HAP-1 (cell line): ENCODE measurements around the gene RGS17.

Experiments used
- DNase-seq, 2 experiments: peaks; one replicate each; pipeline ENCODE4 v3.0.0-alpha.2; 2016 to 2020; ENCODE audit warnings: low spot score in 2 of 2
- H3K27me3 ChIP-seq: fragments of 250-450 bp; sonication (Bioruptor Pico); 2 replicates; pipeline ENCODE4 v1.5.1; 2020; ENCODE audit warnings: low read depth, mild to moderate bottlenecking, moderate library complexity
- H3K36me3 ChIP-seq: fragments of 250-450 bp; sonication (Bioruptor Pico); replicated peaks from 2 replicates; pipeline ENCODE4 v1.5.1; 2020; ENCODE audit warnings: mild to moderate bottlenecking
- H3K4me1 ChIP-seq: fragments of 250-450 bp; sonication (Bioruptor Pico); 2 replicates; pipeline ENCODE4 v1.5.1; 2020; ENCODE audit warnings: mild to moderate bottlenecking
- H3K4me3 ChIP-seq: fragments of 250-450 bp; sonication (Bioruptor Pico); 2 replicates; pipeline ENCODE4 v1.5.1; 2020; ENCODE audit warnings: mild to moderate bottlenecking, moderate library complexity
- H3K9me3 ChIP-seq: fragments of 250-450 bp; sonication (Bioruptor Pico); 2 replicates; pipeline ENCODE4 v1.5.1; 2020; ENCODE audit warnings: mild to moderate bottlenecking, moderate library complexity
- in situ Hi-C: fragments of 300-500 bp; cut with MboI; formaldehyde crosslinking; loops from 3 replicates; pipeline ENCODE4 v1.14.3; 2020; ENCODE audit warnings: low sequenced_read_pairs, inconsistent platforms, mixed read lengths

RGS17 gene

GRCh38 chr6:153086225-153086990, 44.7 kb downstream of the RGS17 start:
- H3K4me1 ChIP-seq, result 0 out of 2 replicates have a peak, but pooled peaks cover 4% of the 10 kb centered on the region
- no peak overlapping the region for H3K4me3 ChIP-seq
- no peaks in the 10 kb centered on the region for H3K36me3 ChIP-seq
- no peaks in the 10 kb centered on the region for H3K9me3 ChIP-seq
- in situ Hi-C loops, result no loop called here
- DNase-seq, result no peak
- H3K27me3 ChIP-seq, result no peaks in the 10 kb centered on the region

DNA sequence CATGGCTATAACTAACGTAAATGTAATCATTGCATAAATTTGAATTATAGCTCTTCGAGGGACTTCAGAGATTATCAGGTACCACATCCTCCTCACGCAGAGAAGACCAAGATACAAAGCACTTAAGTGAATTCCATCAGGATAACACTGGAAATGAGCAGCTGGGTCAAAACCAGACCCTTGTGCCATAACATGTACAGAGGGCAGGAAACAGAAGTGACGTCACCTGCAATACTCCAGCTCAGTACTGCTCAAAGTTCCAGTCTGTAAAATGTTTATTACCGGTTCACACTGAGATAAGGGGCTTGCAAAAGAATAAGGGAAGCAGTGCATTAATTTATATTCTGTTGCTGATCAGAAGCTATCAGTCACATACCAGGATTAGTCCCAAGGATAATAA, 45.8 kb downstream of the RGS17 start:
- DNase-seq, result no peak
- Histone ChIP-seq H3K4me3 (no peak overlapping the region), H3K4me1 (0 out of 2 replicates have a peak, but pooled peaks cover 4% of the 10 kb centered on the region), H3K27me3 (no peaks in the 10 kb centered on the region), H3K36me3 (no peaks in the 10 kb centered on the region), H3K9me3 (no peaks in the 10 kb centered on the region)
- in situ Hi-C loops, result no loop called here

GRCh38 chr6:153084393-153084792, 46.7 kb downstream of the RGS17 start:
- Histone ChIP-seq H3K36me3 (no peaks in the 10 kb centered on the region), H3K4me1 (0 out of 2 replicates have a peak, but pooled peaks cover 4% of the 10 kb centered on the region), H3K27me3 (no peaks in the 10 kb centered on the region), H3K4me3 (no peak overlapping the region), H3K9me3 (no peaks in the 10 kb centered on the region)
- in situ Hi-C loops, result no loop called here
- DNase-seq, result no peak

DNA sequence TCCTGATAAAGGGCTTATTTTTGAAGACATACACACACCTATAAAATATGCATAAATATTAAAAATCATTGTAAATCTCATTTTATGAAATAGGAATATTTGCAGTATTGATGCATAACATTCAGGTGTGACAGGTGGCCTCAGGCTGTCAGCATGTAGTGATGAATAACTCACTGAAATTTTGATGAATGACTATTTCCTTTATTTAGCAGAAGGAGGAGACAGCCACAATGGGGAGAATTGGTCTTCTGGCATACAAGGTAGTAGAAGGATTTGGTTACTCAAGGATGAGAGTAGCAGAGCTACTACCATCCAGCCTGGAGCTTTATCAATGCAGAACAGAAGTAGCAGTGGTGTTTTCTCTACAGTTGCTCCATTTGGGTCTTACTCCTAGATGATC, 47.2 kb downstream of the RGS17 start:
- H3K36me3 ChIP-seq, result no peaks in the 10 kb centered on the region
- H3K9me3 ChIP-seq, result no peaks in the 10 kb centered on the region
- 0 out of 2 replicates have a peak, but pooled peaks cover 4% of the 10 kb centered on the region for H3K4me1 ChIP-seq
- in situ Hi-C loops, result no loop called here
- no peak for DNase-seq
- H3K4me3 ChIP-seq, result no peak overlapping the region
- H3K27me3 ChIP-seq, result no peaks in the 10 kb centered on the region

DNA sequence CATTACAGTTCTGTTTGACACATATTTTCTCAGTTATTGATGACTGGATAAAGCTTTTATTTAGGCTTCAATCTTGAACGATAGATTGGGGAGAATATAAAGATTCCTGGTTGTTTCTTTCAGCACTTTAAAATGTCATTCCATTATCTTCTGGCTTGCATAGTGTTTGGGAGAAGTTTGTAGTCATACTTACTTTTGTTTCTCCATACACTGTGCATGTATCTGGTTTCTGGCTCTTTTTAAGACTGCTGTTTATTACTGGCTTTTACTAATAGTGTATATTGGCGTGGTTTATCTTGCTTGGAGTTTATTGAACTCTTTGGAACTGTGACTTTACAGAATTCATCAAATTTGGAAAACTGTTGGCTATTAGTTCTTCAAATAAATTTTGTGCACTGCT, 49.2 kb downstream of the RGS17 start:
- H3K4me1 ChIP-seq, result 0 out of 2 replicates have a peak, but pooled peaks cover 4% of the 10 kb centered on the region
- no peaks in the 10 kb centered on the region for H3K9me3 ChIP-seq
- H3K4me3 ChIP-seq, result no peak overlapping the region
- DNase-seq, result no peak
- no peaks in the 10 kb centered on the region for H3K27me3 ChIP-seq
- in situ Hi-C loops, result no loop called here
- no peaks in the 10 kb centered on the region for H3K36me3 ChIP-seq

DNA sequence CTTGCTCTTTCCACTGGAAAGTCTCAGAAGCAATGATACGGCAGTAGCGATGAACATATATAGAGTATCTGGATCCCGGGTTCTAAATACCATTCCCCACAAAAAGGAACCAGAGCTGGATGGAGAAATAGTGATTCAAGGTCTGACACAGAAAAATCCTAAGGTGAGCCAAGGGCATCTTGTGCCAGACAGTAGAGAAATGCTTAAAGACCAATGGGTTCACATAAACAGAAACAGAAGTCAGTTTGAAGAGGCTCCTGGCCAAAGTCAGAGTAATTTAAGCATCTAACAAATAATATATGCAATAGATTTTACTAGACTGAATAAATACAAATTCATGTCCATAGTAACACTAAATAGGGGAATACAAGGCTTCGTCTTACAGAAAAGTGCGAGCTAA, 54.7 kb downstream of the RGS17 start:
- H3K9me3 ChIP-seq, result no peaks in the 10 kb centered on the region
- no peaks in the 10 kb centered on the region for H3K4me1 ChIP-seq
- H3K4me3 ChIP-seq, result no peak overlapping the region
- in situ Hi-C loops, result no loop called here
- DNase-seq, result no peak
- no peaks in the 10 kb centered on the region for H3K36me3 ChIP-seq
- no peaks in the 10 kb centered on the region for H3K27me3 ChIP-seq

DNA sequence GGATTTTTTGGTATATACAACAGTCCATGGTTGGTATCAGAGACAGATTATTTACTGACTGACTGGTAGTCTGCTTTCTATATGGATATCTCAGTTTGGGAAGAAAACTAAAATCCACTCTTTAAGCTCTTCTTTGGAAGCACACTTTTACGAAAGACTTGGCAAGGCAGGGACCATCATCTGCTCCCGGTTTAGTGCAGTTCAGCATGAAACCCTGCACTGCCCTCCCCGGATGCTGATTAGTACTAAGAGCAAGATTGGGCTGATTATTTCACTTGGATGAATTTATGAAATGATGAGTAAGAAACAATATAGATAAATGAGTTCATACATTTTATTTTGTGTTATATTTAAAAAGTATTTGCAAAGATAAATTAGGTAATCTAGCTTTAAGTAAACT, 56.3 kb downstream of the RGS17 start:
- DNase-seq, result no peak
- in situ Hi-C loops, result no loop called here
- no peaks in the 10 kb centered on the region for H3K36me3 ChIP-seq
- H3K4me3 ChIP-seq, result no peak overlapping the region
- H3K9me3 ChIP-seq, result no peaks in the 10 kb centered on the region
- H3K4me1 ChIP-seq, result no peaks in the 10 kb centered on the region
- no peaks in the 10 kb centered on the region for H3K27me3 ChIP-seq

GRCh38 chr6:153073841-153074240, 57.2 kb downstream of the RGS17 start:
- in situ Hi-C loops, result no loop called here
- no peaks in the 10 kb centered on the region for H3K36me3 ChIP-seq
- no peak for DNase-seq

GRCh38 chr6:153070756-153071155, 60.3 kb downstream of the RGS17 start:
- H3K27me3 ChIP-seq, result no peaks in the 10 kb centered on the region
- no peaks in the 10 kb centered on the region for H3K9me3 ChIP-seq
- H3K4me3 ChIP-seq, result no peak overlapping the region
- no peak for DNase-seq
- peaks cover 13% of the 10 kb centered on the region for H3K4me1 ChIP-seq
- in situ Hi-C loops, result no loop called here
- H3K36me3 ChIP-seq, result no peaks in the 10 kb centered on the region

More at GRCh38 chr6:153073841-153074240, 57.2 kb downstream of the RGS17 start:
- peaks cover 6% of the 10 kb centered on the region for H3K4me1 ChIP-seq
- H3K4me3 ChIP-seq, result no peak overlapping the region
- H3K9me3 ChIP-seq, result no peaks in the 10 kb centered on the region
- no peaks in the 10 kb centered on the region for H3K27me3 ChIP-seq

- in situ Hi-C loops, result no loop called here
- H3K4me1 ChIP-seq, result peaks cover 13% of the 10 kb centered on the region
- no peaks in the 10 kb centered on the region for H3K9me3 ChIP-seq
- H3K27me3 ChIP-seq, result no peaks in the 10 kb centered on the region
- DNase-seq, result no peak
- H3K36me3 ChIP-seq, result no peaks in the 10 kb centered on the region
- no peak overlapping the region for H3K4me3 ChIP-seq
Measured at GRCh38 chr6:153069897-153070296, 61.2 kb downstream of the RGS17 start.

- Histone ChIP-seq H3K36me3 (no peaks in the 10 kb centered on the region), H3K4me3 (no peak overlapping the region), H3K9me3 (no peaks in the 10 kb centered on the region), H3K4me1 (peaks cover 13% of the 10 kb centered on the region), H3K27me3 (no peaks in the 10 kb centered on the region)
- DNase-seq, result no peak
- in situ Hi-C loops, result no loop called here
Measured at GRCh38 chr6:153065222-153065621, 65.9 kb downstream of the RGS17 start.

DNA sequence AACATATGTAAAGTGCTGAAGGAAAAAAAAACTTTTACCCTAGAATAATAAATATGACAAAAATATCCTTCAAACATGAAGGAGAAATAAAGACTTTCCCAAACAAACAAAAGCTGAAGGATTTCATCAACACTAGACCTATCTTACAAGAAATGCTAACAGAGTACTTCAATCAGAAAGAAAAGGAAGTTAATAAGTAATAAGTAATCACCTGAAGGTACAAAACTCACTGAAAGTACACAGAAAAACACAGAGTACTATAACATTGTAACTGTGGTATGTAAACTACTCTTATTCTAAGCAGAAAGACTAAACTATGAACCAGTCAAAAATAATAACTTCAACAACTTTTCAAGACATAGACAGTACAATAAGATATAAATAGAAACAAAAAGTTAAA, 67.1 kb downstream of the RGS17 start:
- in situ Hi-C loops, result no loop called here
- no peak for DNase-seq
- no peaks in the 10 kb centered on the region for H3K36me3 ChIP-seq

GRCh38 chr6:153062516-153062915, 68.6 kb downstream of the RGS17 start:
- in situ Hi-C loops, result no loop called here
- Histone ChIP-seq H3K9me3 (no peaks in the 10 kb centered on the region), H3K36me3 (no peaks in the 10 kb centered on the region), H3K4me3 (no peak overlapping the region), H3K4me1 (peaks cover 6% of the 10 kb centered on the region), H3K27me3 (no peaks in the 10 kb centered on the region)
- no peak for DNase-seq

More for the DNA sequence above, 67.1 kb downstream of the RGS17 start:
- H3K27me3 ChIP-seq, result no peaks in the 10 kb centered on the region
- H3K9me3 ChIP-seq, result no peaks in the 10 kb centered on the region
- H3K4me1 ChIP-seq, result peaks cover 7% of the 10 kb centered on the region
- H3K4me3 ChIP-seq, result no peak overlapping the region

DNA sequence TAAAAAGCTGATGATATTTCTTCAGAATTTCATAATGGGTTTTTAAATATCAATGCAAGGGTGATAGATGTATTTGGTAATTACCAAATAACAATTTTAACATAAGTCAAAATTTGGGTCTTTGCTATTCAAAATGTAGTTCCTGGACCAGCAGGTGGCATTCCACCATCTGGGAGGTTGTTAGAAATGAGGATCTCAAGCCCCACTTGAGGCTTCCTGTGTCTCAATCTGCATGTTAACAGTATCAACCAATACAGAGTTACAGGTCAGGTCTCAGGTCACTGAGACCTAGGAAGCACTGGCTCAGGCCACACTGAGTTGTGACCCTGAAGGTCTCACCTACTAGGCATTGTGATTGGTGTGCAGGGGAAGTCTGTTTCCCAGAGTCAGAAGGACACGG, 71.3 kb downstream of the RGS17 start:
- no peaks in the 10 kb centered on the region for H3K36me3 ChIP-seq
- no peak overlapping the region for H3K4me3 ChIP-seq
- H3K27me3 ChIP-seq, result no peaks in the 10 kb centered on the region
- no peaks in the 10 kb centered on the region for H3K9me3 ChIP-seq
- H3K4me1 ChIP-seq, result peaks cover 13% of the 10 kb centered on the region
- in situ Hi-C loops, result no loop called here
- DNase-seq, result no peak

GRCh38 chr6:153059311-153059710, 71.8 kb downstream of the RGS17 start:
- Histone ChIP-seq H3K27me3 (no peaks in the 10 kb centered on the region), H3K4me1 (peaks cover 13% of the 10 kb centered on the region), H3K9me3 (no peaks in the 10 kb centered on the region), H3K36me3 (no peaks in the 10 kb centered on the region), H3K4me3 (no peak overlapping the region)
- no peak for DNase-seq
- in situ Hi-C loops, result no loop called here
